CD4-positive, CD25-positive, alpha-beta regulatory T cell (primary cell): ENCODE measurements around the gene DLK1. TPM values are rescaled to one million over a fixed set of nuclear protein-coding genes. Genes with fewer than 3 reads are reported as not detected.

Experiments used
- ATAC-seq, 2 donors: fragments of 150-1000 bp; cut with Tn5 transposase; one replicate each; pipeline ENCODE4 v1.10.0; 2021; ENCODE audit warnings: low read depth in 2 of 2, moderate number of reproducible peaks in 2 of 2, moderate library complexity in 1 of 2
- DNase-seq, 3 donors: peaks; one replicate each; pipeline versions ENCODE4 v3.0.0 to v3.0.0-alpha.2; 2012 to 2022; ENCODE audit warnings: mixed read lengths in 1 of 3
- H3K27ac ChIP-seq: one replicate; pipeline ENCODE4 v1.7.0; 2013; ENCODE audit warnings: mild to moderate bottlenecking, low read length; ENCODE audit not compliant: insufficient read depth, poor library complexity, severe bottlenecking
- H3K27me3 ChIP-seq: one replicate; pipeline ENCODE4 v1.7.0; 2013; ENCODE audit warnings: low read length; ENCODE audit not compliant: control insufficient read depth, insufficient read depth
- H3K36me3 ChIP-seq: one replicate; pipeline ENCODE4 v1.7.0; 2013; ENCODE audit warnings: mild to moderate bottlenecking, low read length, moderate library complexity; ENCODE audit not compliant: control insufficient read depth, insufficient read depth
- H3K4me1 ChIP-seq: 2 replicates; pipeline ENCODE4 v1.7.0; 2013; ENCODE audit warnings: mild to moderate bottlenecking, low read length; ENCODE audit not compliant: insufficient read depth, control insufficient read depth, poor library complexity, severe bottlenecking
- H3K4me3 ChIP-seq: one replicate; pipeline ENCODE4 v1.7.0; 2013; ENCODE audit warnings: low read depth, mild to moderate bottlenecking, low read length, moderate library complexity
- H3K9me3 ChIP-seq, 2 experiments: 1 replicate in 1 of 2; 2 replicates in 1 of 2; pipeline ENCODE4 v1.7.0; 2013; ENCODE audit warnings: low read length in 2 of 2, mild to moderate bottlenecking in 1 of 2, moderate library complexity in 1 of 2; ENCODE audit not compliant: control insufficient read depth in 2 of 2
- H3K27ac Mint-ChIP-seq, 3 donors: one replicate each; pipeline ENCODE4 v1.8.0; 2020 to 2022; ENCODE audit warnings: mild to moderate bottlenecking in 3 of 3, mixed read lengths in 3 of 3, moderate library complexity in 2 of 3
- H3K27me3 Mint-ChIP-seq: one replicate; pipeline ENCODE4 v1.8.0; 2022; ENCODE audit warnings: mild to moderate bottlenecking, mixed read lengths
- H3K36me3 Mint-ChIP-seq: one replicate; pipeline ENCODE4 v1.8.0; 2020; ENCODE audit warnings: mixed read lengths
- H3K4me1 Mint-ChIP-seq, 4 donors: one replicate each; pipeline ENCODE4 v1.8.0; 2020 to 2022; ENCODE audit warnings: mixed read lengths in 4 of 4, mild to moderate bottlenecking in 1 of 4
- H3K4me3 Mint-ChIP-seq, 4 donors: one replicate each; pipeline ENCODE4 v1.8.0; 2020 to 2022; ENCODE audit warnings: mild to moderate bottlenecking in 4 of 4, mixed read lengths in 4 of 4, moderate library complexity in 3 of 4
- H3K9me3 Mint-ChIP-seq, 7 donors: one replicate each; pipeline ENCODE4 v1.8.0; 2020 to 2022; ENCODE audit warnings: mixed read lengths in 7 of 7, mild to moderate bottlenecking in 3 of 7, moderate library complexity in 2 of 7
- polyA plus RNA-seq, 4 donors: library from polyadenylated mRNA; unstranded; fragments of 300-500 nt; fragmentation: Illumina TruSeq; gene quantifications; one replicate each; pipeline ENCODE4 v1.2.3, GENCODE V29; 2021
- total RNA-seq: library from RNA; stranded (reverse); gene quantifications from one replicate; pipeline ENCODE4 v1.2.3, GENCODE V29; 2022

The DLK1 gene
- total RNA-seq (not detected), polyA plus RNA-seq (not detected)

DNA sequence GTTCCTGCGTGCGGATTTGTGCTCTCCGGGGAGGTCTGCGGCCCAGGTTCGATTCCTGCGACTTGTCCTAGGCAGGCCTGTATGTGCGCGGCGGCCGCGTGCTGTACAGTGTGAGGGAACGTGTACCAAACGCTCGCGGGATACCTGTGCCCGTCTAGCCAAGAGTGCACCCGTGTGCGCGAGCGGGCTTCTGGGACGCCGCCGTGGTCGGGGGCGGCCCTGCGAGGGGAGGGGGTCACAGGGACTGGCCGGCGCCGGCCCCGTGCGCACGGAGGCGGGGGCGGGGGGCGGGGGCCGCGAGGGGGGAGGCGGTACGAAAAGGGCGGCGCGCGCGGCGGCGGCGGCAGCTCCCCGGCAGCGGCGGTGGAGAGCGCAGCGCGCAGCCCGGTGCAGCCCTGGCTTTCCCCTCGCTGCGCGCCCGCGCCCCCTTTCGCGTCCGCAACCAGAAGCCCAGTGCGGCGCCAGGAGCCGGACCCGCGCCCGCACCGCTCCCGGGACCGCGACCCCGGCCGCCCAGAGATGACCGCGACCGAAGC is at the start of gene DLK1:
Gene DLK1, plus strand, starts transcription at position 343 of the 536 bp plus-strand sequence. Its CDS starts 177 bp downstream, at position 520.
- H3K4me3 Mint-ChIP-seq, result no peak within 1 kb of the TSS
- no peaks in the 10 kb centered on the region for H3K9me3 ChIP-seq
- H3K4me1 ChIP-seq, result no peaks in the 10 kb centered on the region
- H3K36me3 Mint-ChIP-seq, result no peaks in the 10 kb centered on the region
- H3K27ac ChIP-seq, result no peak within 1 kb of the TSS
- H3K27me3 ChIP-seq, result no peaks in the 10 kb centered on the region
- H3K4me3 ChIP-seq, result no peak within 1 kb of the TSS
- no peaks in the 10 kb centered on the region for H3K9me3 Mint-ChIP-seq
- H3K27ac Mint-ChIP-seq, result peak within 1 kb of the TSS in 1 of 3 donors; percentile 46
- DNase-seq (peak in 1 of 3 donors; percentile 4), ATAC-seq (no peak)
- H3K36me3 ChIP-seq, result no peaks in the 10 kb centered on the region
- H3K4me1 Mint-ChIP-seq, result no peaks in the 10 kb centered on the region
- H3K27me3 Mint-ChIP-seq, result peaks cover 38% of the 10 kb centered on the region

DNA sequence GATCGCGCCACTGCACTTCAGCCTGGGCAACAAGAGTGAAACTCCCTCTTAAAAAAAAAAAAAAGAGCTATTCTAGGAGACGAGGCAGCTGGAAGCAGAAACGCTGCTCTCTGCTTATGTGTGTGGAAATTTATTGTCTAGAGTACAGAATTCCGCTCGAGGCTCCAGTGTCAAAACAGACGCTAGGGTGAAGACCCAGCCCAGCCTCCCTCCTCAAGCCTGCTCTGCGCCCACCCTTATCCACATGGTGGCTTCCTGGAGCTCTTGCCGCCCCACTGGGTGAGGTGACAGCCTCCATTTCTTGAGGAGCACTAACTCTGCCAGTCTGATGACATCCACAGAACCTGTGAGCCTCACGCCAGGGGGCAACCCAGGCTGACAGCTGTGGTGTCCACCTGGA is 49.5 kb upstream of the DLK1 start:
- H3K27me3 Mint-ChIP-seq, result peaks cover 26% of the 10 kb centered on the region
- no peak overlapping the region for H3K27ac Mint-ChIP-seq
- Histone ChIP-seq H3K27ac (no peak overlapping the region), H3K4me1 (no peaks in the 10 kb centered on the region), H3K36me3 (no peaks in the 10 kb centered on the region), H3K27me3 (no peaks in the 10 kb centered on the region), H3K4me3 (no peak overlapping the region), H3K9me3 (no peaks in the 10 kb centered on the region)
- peaks cover 0 to 7% (median 0%) of the 10 kb centered on the region in 4 donors for H3K4me1 Mint-ChIP-seq
- no peak for DNase-seq
- ATAC-seq, result no peak
- no peaks in the 10 kb centered on the region for H3K9me3 Mint-ChIP-seq
- no peaks in the 10 kb centered on the region for H3K36me3 Mint-ChIP-seq
- no peak overlapping the region for H3K4me3 Mint-ChIP-seq

DNA sequence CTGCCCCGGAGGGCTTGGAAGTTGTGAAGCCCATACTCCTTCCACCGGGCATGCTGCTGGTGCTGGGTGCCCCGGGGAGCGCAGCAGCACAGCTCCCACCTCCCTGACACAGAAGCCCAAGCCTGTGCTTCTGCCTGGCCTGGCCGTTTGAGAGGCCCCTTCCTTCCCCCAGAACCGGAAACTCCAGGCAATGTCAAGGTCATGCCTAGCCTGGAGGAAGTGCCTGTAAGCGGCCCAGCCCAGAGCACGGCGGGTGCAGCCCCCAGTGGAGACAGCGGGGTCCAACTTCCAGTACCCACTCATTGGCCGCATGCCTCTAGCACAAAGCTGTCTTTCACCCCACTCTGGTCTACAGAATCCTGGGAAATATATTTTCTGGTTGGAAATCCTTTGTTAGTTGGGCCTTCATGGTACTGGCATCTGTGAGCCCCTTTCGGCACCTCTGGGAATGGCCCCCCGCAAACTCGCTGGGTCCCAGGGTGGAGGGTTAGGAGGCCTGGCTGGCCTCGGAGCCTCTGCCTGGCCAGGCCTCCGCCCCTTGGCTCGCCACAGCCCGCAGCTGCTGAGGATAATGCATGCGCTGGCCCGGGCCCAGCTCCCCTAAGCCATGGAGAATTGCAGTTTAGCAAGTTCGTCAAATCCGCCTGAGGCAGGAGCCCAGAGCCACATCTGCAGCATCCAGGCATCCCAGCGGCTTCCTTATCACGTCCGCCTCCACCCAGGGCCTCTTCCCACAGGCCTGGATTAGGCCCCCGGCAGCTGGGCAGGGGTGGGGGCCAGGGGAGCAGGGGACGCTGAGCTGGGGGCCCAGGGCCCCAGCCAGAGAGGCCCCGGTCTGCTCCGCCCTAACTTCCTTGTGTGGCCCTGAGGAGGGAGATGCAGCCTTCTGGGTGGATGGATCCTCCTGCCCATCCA is 48.9 kb upstream of the DLK1 start:
- no peaks in the 10 kb centered on the region for H3K27me3 ChIP-seq
- H3K27me3 Mint-ChIP-seq, result peaks cover 23% of the 10 kb centered on the region
- ATAC-seq, result no peak
- H3K9me3 ChIP-seq, result no peaks in the 10 kb centered on the region
- no peak overlapping the region for H3K4me3 Mint-ChIP-seq
- no peak overlapping the region for H3K4me3 ChIP-seq
- H3K27ac Mint-ChIP-seq, result peak overlapping the region in 1 of 3 donors; percentile 20
- H3K36me3 ChIP-seq, result no peaks in the 10 kb centered on the region
- peaks cover 0 to 6% (median 0%) of the 10 kb centered on the region in 4 donors for H3K4me1 Mint-ChIP-seq
- H3K36me3 Mint-ChIP-seq, result no peaks in the 10 kb centered on the region
- H3K27ac ChIP-seq, result no peak overlapping the region
- H3K9me3 Mint-ChIP-seq, result no peaks in the 10 kb centered on the region
- no peak for DNase-seq
- no peaks in the 10 kb centered on the region for H3K4me1 ChIP-seq

DNA sequence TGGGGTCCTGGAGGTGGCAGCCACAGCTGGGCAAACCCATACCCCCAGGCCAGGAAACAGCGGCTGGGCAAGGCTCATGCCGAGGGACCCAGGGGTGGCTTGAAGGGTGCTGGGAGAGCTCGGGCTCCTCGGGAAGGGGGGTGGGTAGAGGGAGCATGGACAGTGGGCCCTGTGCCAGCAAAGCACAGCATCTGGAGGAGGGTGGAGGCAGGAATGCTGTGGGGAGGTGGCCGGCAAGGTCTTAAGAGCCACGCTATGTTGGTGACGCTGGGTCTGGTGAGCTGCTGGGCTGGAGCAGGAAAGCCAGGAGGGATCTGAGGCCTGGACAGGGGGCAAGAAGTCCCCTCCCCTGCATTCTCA is 48.2 kb upstream of the DLK1 start:
- H3K27ac ChIP-seq, result no peak overlapping the region

DNA sequence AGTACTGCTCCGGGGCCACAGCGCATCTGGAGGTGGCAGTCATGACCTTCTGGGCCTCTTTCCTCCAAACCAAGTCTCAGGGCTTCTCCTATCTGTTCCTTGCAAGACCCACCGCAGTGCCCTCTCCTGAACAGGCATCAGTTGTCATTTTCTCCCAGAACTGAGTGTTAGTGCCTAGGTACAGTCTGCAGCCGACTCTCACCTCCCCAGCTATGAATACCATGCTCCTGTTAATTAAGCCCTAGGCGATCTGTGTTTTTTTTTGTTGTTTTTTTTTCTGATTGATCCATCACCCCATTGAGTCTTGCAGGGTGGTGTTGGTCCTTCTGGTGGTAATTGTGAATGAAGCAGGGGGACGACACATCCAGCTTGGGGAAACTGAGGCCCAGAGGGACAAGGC is 47.5 kb upstream of the DLK1 start:
- no peak overlapping the region for H3K27ac ChIP-seq
- Mint-ChIP-seq H3K27me3 (peaks cover 12% of the 10 kb centered on the region), H3K4me3 (no peak overlapping the region), H3K4me1 (peaks cover 0 to 2% (median 0%) of the 10 kb centered on the region in 4 donors), H3K9me3 (no peaks in the 10 kb centered on the region), H3K36me3 (no peaks in the 10 kb centered on the region), H3K27ac (no peak overlapping the region)
- ATAC-seq (no peak), DNase-seq (no peak)
- no peaks in the 10 kb centered on the region for H3K27me3 ChIP-seq
- H3K4me1 ChIP-seq, result no peaks in the 10 kb centered on the region
- H3K4me3 ChIP-seq, result no peak overlapping the region
- H3K9me3 ChIP-seq, result no peaks in the 10 kb centered on the region
- no peaks in the 10 kb centered on the region for H3K36me3 ChIP-seq

More for the DNA sequence above, 48.2 kb upstream of the DLK1 start:
- Mint-ChIP-seq H3K4me3 (no peak overlapping the region), H3K9me3 (no peaks in the 10 kb centered on the region), H3K27ac (no peak overlapping the region), H3K27me3 (peaks cover 17% of the 10 kb centered on the region), H3K4me1 (peaks cover 0 to 2% (median 0%) of the 10 kb centered on the region in 4 donors), H3K36me3 (no peaks in the 10 kb centered on the region)
- Histone ChIP-seq H3K4me1 (no peaks in the 10 kb centered on the region), H3K9me3 (no peaks in the 10 kb centered on the region), H3K27me3 (no peaks in the 10 kb centered on the region), H3K36me3 (no peaks in the 10 kb centered on the region), H3K4me3 (no peak overlapping the region)
- no peak for DNase-seq
- ATAC-seq, result no peak

DNA sequence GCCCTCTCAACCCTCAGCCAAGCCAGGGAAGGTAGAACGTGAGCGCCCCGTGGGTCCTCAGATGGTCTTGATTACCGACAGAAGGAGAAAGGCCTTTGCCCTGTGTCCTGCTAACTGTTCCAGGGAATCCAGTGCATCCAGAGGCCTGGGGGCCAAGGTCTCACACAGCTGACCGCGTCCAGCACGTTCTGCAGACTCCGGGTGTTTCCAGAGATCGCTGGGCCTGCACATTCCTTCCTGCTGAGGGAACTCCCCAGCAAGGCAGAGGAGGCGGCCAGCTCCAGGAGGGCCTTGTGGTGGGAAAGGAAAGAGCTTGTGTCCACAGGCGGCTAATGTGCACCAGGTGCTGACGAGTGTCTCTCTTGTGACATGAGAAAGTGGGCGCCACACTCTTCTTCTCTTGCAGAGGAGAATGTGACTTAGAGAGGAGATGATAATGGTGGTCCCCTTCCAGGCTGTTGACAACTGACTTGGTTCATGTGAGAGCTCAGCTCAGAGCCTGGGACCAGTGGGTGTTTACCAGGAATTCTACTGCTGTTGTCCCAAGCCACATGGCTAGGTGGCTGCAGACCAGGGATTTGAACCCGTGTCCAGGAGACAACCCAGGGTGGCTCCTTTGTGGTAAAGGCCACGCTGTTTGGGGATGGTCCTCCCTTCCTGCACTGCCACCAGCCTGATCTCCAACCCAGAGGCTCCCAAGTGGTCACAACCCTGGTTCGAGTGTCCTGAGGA is 46.8 kb upstream of the DLK1 start:
- no peaks in the 10 kb centered on the region for H3K4me1 ChIP-seq
- H3K36me3 Mint-ChIP-seq, result no peaks in the 10 kb centered on the region
- H3K27me3 ChIP-seq, result no peaks in the 10 kb centered on the region
- no peaks in the 10 kb centered on the region for H3K9me3 Mint-ChIP-seq
- H3K27me3 Mint-ChIP-seq, result peaks cover 6% of the 10 kb centered on the region
- ATAC-seq (no peak), DNase-seq (no peak)
- no peak overlapping the region for H3K27ac ChIP-seq
- H3K4me3 ChIP-seq, result no peak overlapping the region
- no peak overlapping the region for H3K4me3 Mint-ChIP-seq
- no peaks in the 10 kb centered on the region for H3K36me3 ChIP-seq
- peaks cover 0 to 2% (median 0%) of the 10 kb centered on the region in 4 donors for H3K4me1 Mint-ChIP-seq
- no peaks in the 10 kb centered on the region for H3K9me3 ChIP-seq
- no peak overlapping the region for H3K27ac Mint-ChIP-seq

DNA sequence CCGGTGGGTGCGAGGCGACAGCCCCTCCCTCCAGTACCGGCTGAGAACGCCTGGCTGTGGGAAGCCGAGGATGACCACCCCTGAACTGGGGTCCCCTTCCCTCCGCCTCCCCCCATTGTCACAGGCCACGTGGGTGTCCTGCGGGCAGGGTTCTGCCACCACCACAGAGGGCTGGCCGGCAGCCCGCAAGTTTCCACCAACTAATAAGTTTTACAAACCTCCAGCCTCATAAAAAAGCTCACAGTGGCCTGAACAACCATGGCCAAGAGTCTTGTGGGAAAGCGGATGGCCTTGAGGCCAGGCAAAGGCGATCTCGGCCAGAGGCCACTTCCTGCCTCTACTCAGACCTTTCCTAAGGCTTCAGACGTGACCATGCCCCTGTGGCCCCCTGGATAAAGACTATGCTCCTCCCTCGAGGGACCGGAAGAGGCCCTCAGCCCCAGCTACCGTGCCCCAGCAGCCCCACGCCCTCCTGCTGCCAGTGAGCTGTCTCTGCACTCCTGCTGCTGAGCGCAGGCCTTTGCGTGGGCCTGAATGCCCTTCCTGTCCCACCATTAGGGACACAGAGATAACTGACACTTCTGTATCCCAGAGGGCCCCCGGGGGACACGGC is 46.1 kb upstream of the DLK1 start:
- H3K4me3 Mint-ChIP-seq, result no peak overlapping the region
- Histone ChIP-seq H3K36me3 (no peaks in the 10 kb centered on the region), H3K9me3 (no peaks in the 10 kb centered on the region), H3K4me1 (no peaks in the 10 kb centered on the region), H3K27me3 (no peaks in the 10 kb centered on the region), H3K4me3 (no peak overlapping the region), H3K27ac (no peak overlapping the region)
- no peak for DNase-seq
- H3K27ac Mint-ChIP-seq, result no peak overlapping the region
- no peak for ATAC-seq
- no peaks in the 10 kb centered on the region for H3K9me3 Mint-ChIP-seq
- peaks cover 3% of the 10 kb centered on the region for H3K27me3 Mint-ChIP-seq
- H3K4me1 Mint-ChIP-seq, result peaks cover 0 to 2% (median 0%) of the 10 kb centered on the region in 4 donors
- H3K36me3 Mint-ChIP-seq, result no peaks in the 10 kb centered on the region
